Keratinocyte (primary cell): ENCODE data around the gene EMC10. TPM values are rescaled to one million over a fixed set of nuclear protein-coding genes. Genes with fewer than 3 reads are reported as not detected.

ENCODE experiments used
- DNase-seq: peaks from one replicate; pipeline ENCODE4 v3.0.0-alpha.2; 2011; ENCODE audit warnings: low read depth, missing footprints, low spot score
- FAIRE-seq: peaks from 2 replicates; lab custom pipeline; 2011; peaks lifted over from hg19 to GRCh38; lab: Jason Lieb, UNC
- H2AFZ ChIP-seq: 2 replicates; pipeline ENCODE4 v1.6.0; 2012; ENCODE audit warnings: low read length, control low read depth, inconsistent platforms; ENCODE audit not compliant: control insufficient read depth
- H3K27ac ChIP-seq: 2 replicates; pipeline ENCODE4 v1.5.1; 2011; ENCODE audit warnings: low read length; ENCODE audit not compliant: control insufficient read depth, insufficient read depth
- H3K27me3 ChIP-seq: 3 replicates; pipeline ENCODE4 v1.6.0; 2011; ENCODE audit warnings: low read length; ENCODE audit not compliant: control insufficient read depth, insufficient read depth; ENCODE audit errors: extremely low read depth
- H3K36me3 ChIP-seq, 2 experiments: 2 replicates in 1 of 2; 3 replicates in 1 of 2; pipeline ENCODE4 v1.5.1; 2011; ENCODE audit warnings: low read length in 2 of 2, mild to moderate bottlenecking in 1 of 2; ENCODE audit not compliant: control insufficient read depth in 2 of 2, insufficient read depth in 2 of 2; ENCODE audit errors: extremely low read depth in 1 of 2
- H3K4me1 ChIP-seq: 3 replicates; pipeline ENCODE4 v1.5.1; 2011; ENCODE audit warnings: low read length; ENCODE audit not compliant: control insufficient read depth, insufficient read depth; ENCODE audit errors: extremely low read depth
- H3K4me2 ChIP-seq: 3 replicates; pipeline ENCODE4 v1.6.0; 2011; ENCODE audit warnings: low read depth, low read length; ENCODE audit not compliant: control insufficient read depth, insufficient read depth; ENCODE audit errors: extremely low read depth
- H3K4me3 ChIP-seq, 3 experiments: fragments of 200-600 bp in 1 of 3; sonication (generic) in 1 of 3; 2 replicates in 2 of 3; 3 replicates in 1 of 3; pipeline ENCODE4 v1.5.1; 2011 to 2016; ENCODE audit warnings: low read length in 3 of 3, mild to moderate bottlenecking in 3 of 3, control low read depth in 2 of 3, inconsistent platforms in 1 of 3, low read depth in 1 of 3, mixed read lengths in 1 of 3, mixed run types in 1 of 3, moderate library complexity in 1 of 3; ENCODE audit not compliant: control insufficient read depth in 2 of 3, insufficient read depth in 2 of 3; ENCODE audit errors: extremely low read depth in 1 of 3
- H3K79me2 ChIP-seq: 2 replicates; pipeline ENCODE4 v1.6.0; 2012; ENCODE audit warnings: low read length; ENCODE audit not compliant: control insufficient read depth, insufficient read depth
- H3K9ac ChIP-seq: 3 replicates; pipeline ENCODE4 v1.6.0; 2011; ENCODE audit warnings: low read length; ENCODE audit not compliant: control insufficient read depth, insufficient read depth; ENCODE audit errors: extremely low read depth
- H3K9me1 ChIP-seq: 3 replicates; pipeline ENCODE4 v1.6.0; 2011; ENCODE audit warnings: low read length; ENCODE audit not compliant: control insufficient read depth, insufficient read depth; ENCODE audit errors: extremely low read depth
- H3K9me3 ChIP-seq: 2 replicates; pipeline ENCODE4 v1.5.1; 2012; ENCODE audit warnings: low read depth, low read length; ENCODE audit not compliant: control insufficient read depth
- H4K20me1 ChIP-seq: 3 replicates; pipeline ENCODE4 v1.6.0; 2011; ENCODE audit warnings: low read length; ENCODE audit not compliant: control insufficient read depth, insufficient read depth; ENCODE audit errors: extremely low read depth
- EZH2 ChIP-seq: IDR thresholded peaks from one replicate; pipeline ENCODE4 v1.6.1; 2012; ENCODE audit warnings: inconsistent platforms, mild to moderate bottlenecking, low read length, moderate library complexity
- dilution Hi-C: fragments of 300-500 bp; cut with MboI; formaldehyde crosslinking; loops from one replicate; pipeline ENCODE4 v1.7.0; 2020; ENCODE audit warnings: low sequenced_read_pairs; ENCODE audit not compliant: extremely low pct_ligation_motif_present
- polyA plus RNA-seq, 5 experiments: library from polyadenylated mRNA; depleted of rRNA in 3 of 5; stranded (reverse) in 3 of 5; stranded (forward) in 1 of 5; unstranded in 1 of 5; fragments of >200 nt; gene quantifications; 1 replicate in 1 of 5; 2 replicates in 3 of 5; 3 replicates in 1 of 5; pipeline versions ENCODE4 v1.2.1 to v1.2.3, GENCODE V29; 2011 to 2012; ENCODE audit warnings: missing spikeins in 2 of 5, low read depth in 1 of 5, low replicate concordance in 1 of 5
- TF ChIP-seq, protein P1 (sequence below), 3 experiments: IDR thresholded peaks in 1 of 3; conservative IDR thresholded peaks in 1 of 3; optimal IDR thresholded peaks in 1 of 3; 2 replicates in 2 of 3; 3 replicates in 1 of 3; pipeline versions ENCODE3 to v1.5.1; 2011; ENCODE audit warnings: low read length in 3 of 3, mild to moderate bottlenecking in 3 of 3, moderate library complexity in 2 of 3, control low read depth in 1 of 3, inconsistent platforms in 1 of 3; ENCODE audit not compliant: insufficient read depth in 2 of 3; ENCODE audit errors: extremely low read depth in 1 of 3

EMC10 gene
- polyA plus RNA-seq, 1 donor (not counting 4 experiments of a cell fraction or from before 2014, with no cell fraction given) = 26.7 TPM

- TF ChIP-seq, protein P1, sequence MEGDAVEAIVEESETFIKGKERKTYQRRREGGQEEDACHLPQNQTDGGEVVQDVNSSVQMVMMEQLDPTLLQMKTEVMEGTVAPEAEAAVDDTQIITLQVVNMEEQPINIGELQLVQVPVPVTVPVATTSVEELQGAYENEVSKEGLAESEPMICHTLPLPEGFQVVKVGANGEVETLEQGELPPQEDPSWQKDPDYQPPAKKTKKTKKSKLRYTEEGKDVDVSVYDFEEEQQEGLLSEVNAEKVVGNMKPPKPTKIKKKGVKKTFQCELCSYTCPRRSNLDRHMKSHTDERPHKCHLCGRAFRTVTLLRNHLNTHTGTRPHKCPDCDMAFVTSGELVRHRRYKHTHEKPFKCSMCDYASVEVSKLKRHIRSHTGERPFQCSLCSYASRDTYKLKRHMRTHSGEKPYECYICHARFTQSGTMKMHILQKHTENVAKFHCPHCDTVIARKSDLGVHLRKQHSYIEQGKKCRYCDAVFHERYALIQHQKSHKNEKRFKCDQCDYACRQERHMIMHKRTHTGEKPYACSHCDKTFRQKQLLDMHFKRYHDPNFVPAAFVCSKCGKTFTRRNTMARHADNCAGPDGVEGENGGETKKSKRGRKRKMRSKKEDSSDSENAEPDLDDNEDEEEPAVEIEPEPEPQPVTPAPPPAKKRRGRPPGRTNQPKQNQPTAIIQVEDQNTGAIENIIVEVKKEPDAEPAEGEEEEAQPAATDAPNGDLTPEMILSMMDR (optimal IDR thresholded peaks at IDR 0.05 in 1 of 3, IDR thresholded peaks at IDR 0.05 in 1 of 3, conservative IDR thresholded peaks at IDR 0.05 in 1 of 3; ENCODE audit: extremely low read depth in 1 of 3, insufficient read depth in 2 of 3, low read length in 3 of 3) = peak in 1 of 3 experiments; percentile 15
- TF ChIP-seq EZH2 = no peak
- Histone ChIP-seq H3K27me3 (peaks cover 11% of the 10 kb centered on the region), H3K9ac (no peak overlapping the region), H3K4me2 (no peak overlapping the region), H3K79me2 (no peaks in the 10 kb centered on the region), H3K4me3 (no peak overlapping the region), H4K20me1 (no peaks in the 10 kb centered on the region), H3K9me3 (no peaks in the 10 kb centered on the region), H2AFZ (no peak overlapping the region), H3K4me1 (no peaks in the 10 kb centered on the region), H3K9me1 (no peaks in the 10 kb centered on the region), H3K27ac (no peak overlapping the region), H3K36me3 (no peaks in the 10 kb centered on the region)
- dilution Hi-C loops = no loop called here
- FAIRE-seq (no peak), DNase-seq (no peak)
These were observed 10.2 kb upstream of the EMC10 start for GRCh38 chr19:50465986-50466705.

- dilution Hi-C loops = no loop called here
- DNase-seq = no peak
- H3K4me3 ChIP-seq = no peak overlapping the region
- H3K36me3 ChIP-seq = no peaks in the 10 kb centered on the region
- H3K4me2 ChIP-seq = no peak overlapping the region
- H3K9me1 ChIP-seq = no peaks in the 10 kb centered on the region
- no peak overlapping the region for H3K27ac ChIP-seq
- H3K4me1 ChIP-seq = no peaks in the 10 kb centered on the region
- H3K79me2 ChIP-seq = no peaks in the 10 kb centered on the region
- peaks cover 11% of the 10 kb centered on the region for H3K27me3 ChIP-seq
- no peaks in the 10 kb centered on the region for H3K9me3 ChIP-seq
- H2AFZ ChIP-seq = no peak overlapping the region
- H4K20me1 ChIP-seq = no peaks in the 10 kb centered on the region
- no peak overlapping the region for H3K9ac ChIP-seq
- TF ChIP-seq, protein P1 (optimal IDR thresholded peaks at IDR 0.05 in 1 of 3, IDR thresholded peaks at IDR 0.05 in 1 of 3, conservative IDR thresholded peaks at IDR 0.05 in 1 of 3; ENCODE audit: extremely low read depth in 1 of 3, insufficient read depth in 2 of 3, low read length in 3 of 3) = no peak
- TF ChIP-seq EZH2 = no peak
- no peak for FAIRE-seq
These were observed 9.6 kb upstream of the EMC10 start for GRCh38 chr19:50466706-50467039.
